Sigmoid colon (tissue), 4 donors: ENCODE results near the gene RPA1.

Experiments used
- CTCF ChIP-seq, 4 experiments: fragments of 450-650 bp in 3 of 4; fragments of 200-600 bp in 1 of 4; IDR thresholded peaks; one replicate each; pipeline ENCODE4 v1.5.1; 2016 to 2019; ENCODE audit warnings: antibody characterized with exemption in 4 of 4, mild to moderate bottlenecking in 3 of 4, moderate library complexity in 2 of 4
- EP300 ChIP-seq, 4 donors: sonication (generic); formaldehyde crosslinking; IDR thresholded peaks; one replicate each; pipeline ENCODE4 v1.6.1; 2017; ENCODE audit warnings: antibody characterized with exemption in 4 of 4
- POLR2AphosphoS5 ChIP-seq, 4 donors: sonication (generic); formaldehyde crosslinking; IDR thresholded peaks; one replicate each; pipeline ENCODE4 v1.6.1; 2017; ENCODE audit warnings: antibody characterized with exemption in 4 of 4

- no peak for TF ChIP-seq EP300 (IDR thresholded peaks at IDR 0.05)
- no peak for TF ChIP-seq CTCF (IDR thresholded peaks at IDR 0.05)
- no peak for TF ChIP-seq POLR2AphosphoS5 (IDR thresholded peaks at IDR 0.05)
These were observed 82.3 kb downstream of the RPA1 start for GRCh38 chr17:1912146-1912545.
